Panc1 (cell line): ENCODE data around the gene DMTF1. TPM values are rescaled to one million over a fixed set of nuclear protein-coding genes. Genes with fewer than 3 reads are reported as not detected.

Experiments used
- ATAC-seq: fragments of 200-7000 bp; cut with Tn5 transposase; 2 replicates; pipeline ENCODE4 v1.9.1; 2020; ENCODE audit warnings: mild to moderate bottlenecking, moderate library complexity
- BruUV-seq: library from RNA; stranded (reverse); fragments of 400-500 nt; replicated peaks from 2 replicates; lab custom pipeline; 2021; lab: Mats Ljungman, UMichigan
- CTCF ChIA-PET: fragments of 300-600 bp; sonication (Branson Sonifier 250); formaldehyde crosslinking; loops from one replicate; lab custom pipeline; 2022; ENCODE audit warnings: antibody characterized with exemption; lab: Charles Lee
- POLR2A ChIA-PET: fragments of 300-600 bp; sonication (Branson Sonifier 250); formaldehyde crosslinking; loops from one replicate; lab custom pipeline; 2022; ENCODE audit warnings: antibody characterized with exemption; lab: Charles Lee
- DNase-seq: peaks from one replicate; pipeline ENCODE4 v3.0.0-alpha.2; 2010; ENCODE audit warnings: low read depth, low spot score
- H3K27ac ChIP-seq: 2 replicates; pipeline ENCODE4 v1.5.1; 2011; ENCODE audit warnings: mild to moderate bottlenecking, low read length, inconsistent platforms
- H3K27me3 ChIP-seq: fragments of 200-500 bp; sonication (Bioruptor generic); 2 replicates; pipeline ENCODE4 v1.6.0; 2014; ENCODE audit warnings: low read length, inconsistent platforms; ENCODE audit not compliant: control insufficient read depth, insufficient read depth
- H3K36me3 ChIP-seq: fragments of 200-500 bp; sonication (Bioruptor generic); 2 replicates; pipeline ENCODE4 v1.5.1; 2014; ENCODE audit warnings: inconsistent platforms, mild to moderate bottlenecking, low read length, moderate library complexity; ENCODE audit not compliant: control insufficient read depth, insufficient read depth
- H3K4me1 ChIP-seq: 2 replicates; pipeline ENCODE4 v1.5.1; 2011; ENCODE audit warnings: inconsistent platforms, mild to moderate bottlenecking, low read length, moderate library complexity; ENCODE audit not compliant: control insufficient read depth, insufficient read depth
- H3K4me3 ChIP-seq, 2 experiments: 2 replicates each; pipeline ENCODE4 v1.5.1; 2011 to 2012; ENCODE audit warnings: low read depth in 2 of 2, low read length in 2 of 2, mild to moderate bottlenecking in 2 of 2, inconsistent platforms in 1 of 2, moderate library complexity in 1 of 2
- H3K9me3 ChIP-seq: fragments of 200-500 bp; sonication (Bioruptor generic); 2 replicates; pipeline ENCODE4 v1.5.1; 2014; ENCODE audit warnings: low read depth, mild to moderate bottlenecking, inconsistent platforms, low read length, moderate library complexity; ENCODE audit not compliant: control insufficient read depth, insufficient read depth
- CTCF ChIP-seq: fragments of 450-650 bp; IDR thresholded peaks from 2 replicates; pipeline ENCODE4 v1.5.1; 2017; ENCODE audit warnings: mild to moderate bottlenecking
- POLR2AphosphoS5 ChIP-seq: IDR thresholded peaks from 2 replicates; pipeline ENCODE4 v1.6.1; 2012; ENCODE audit warnings: mild to moderate bottlenecking, low read depth, low read length, moderate library complexity
- REST ChIP-seq, 2 experiments: IDR thresholded peaks; 2 replicates each; pipeline ENCODE4 v1.6.1; 2011 to 2012; ENCODE audit warnings: low read depth in 2 of 2, control low read depth in 1 of 2, low read length in 1 of 2, mild to moderate bottlenecking in 1 of 2, moderate library complexity in 1 of 2; ENCODE audit not compliant: insufficient read depth in 1 of 2
- SIN3A ChIP-seq: IDR thresholded peaks from 2 replicates; pipeline ENCODE4 v1.6.1; 2012; ENCODE audit warnings: low read depth, mild to moderate bottlenecking, low read length, moderate library complexity, borderline replicate concordance; ENCODE audit not compliant: insufficient read depth
- TCF7L2 ChIP-seq: IDR thresholded peaks from 2 replicates; pipeline ENCODE4 v1.6.1; 2011; ENCODE audit warnings: mild to moderate bottlenecking, low read depth, low read length, inconsistent platforms
- in situ Hi-C: cut with HindIII; loops from 2 replicates; pipeline ENCODE4 v1.10.0; 2016; ENCODE audit warnings: low sequenced_read_pairs, low pct_unique_long_range_greater_than_20kb
- intact Hi-C: fragments of 100-400 bp; cut with micrococcal nuclease; formaldehyde crosslinking; loops from one replicate; pipeline ENCODE4 v1.10.0; 2022; ENCODE audit not compliant: unreplicated experiment
- total RNA-seq: library from RNA; stranded (reverse); gene quantifications from one replicate; pipeline ENCODE4 v1.2.1, GENCODE V29; 2021; ENCODE audit not compliant: unreplicated experiment

The DMTF1 gene
- total RNA-seq, 1 experiment from 2014 or later: 54.0 TPM

DNA sequence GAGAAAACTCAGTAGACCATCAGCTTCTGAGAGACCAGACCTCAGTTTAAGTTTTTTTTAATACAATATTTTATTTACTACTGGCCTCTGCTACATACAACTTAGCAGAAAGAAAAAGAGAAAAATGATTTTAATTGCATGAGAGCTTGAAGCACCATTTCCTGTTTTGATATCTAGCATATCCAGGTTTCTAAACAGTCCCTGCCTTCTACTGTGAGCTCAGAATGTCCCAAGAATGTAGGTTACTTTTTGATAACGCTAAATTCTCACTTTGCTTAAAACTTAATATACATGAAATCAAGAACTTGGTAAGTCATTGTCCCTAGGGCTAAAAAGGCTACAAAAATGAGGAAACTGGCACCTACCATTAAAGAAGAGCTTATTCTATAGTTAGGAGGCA is 60.2 kb downstream of the DMTF1 start:
- in situ Hi-C loops: no loop called here
- DNase-seq: no peak
- no TSS peak for BruUV-seq
- Histone ChIP-seq H3K9me3 (no peaks in the 10 kb centered on the region), H3K4me3 (no peak overlapping the region), H3K27me3 (no peaks in the 10 kb centered on the region), H3K4me1 (no peaks in the 10 kb centered on the region), H3K36me3 (no peaks in the 10 kb centered on the region), H3K27ac (no peak overlapping the region)
- CTCF ChIA-PET: no interaction called here
- no peak for ATAC-seq
- intact Hi-C loops: no loop called here
- POLR2A ChIA-PET: no interaction called here
- TF ChIP-seq POLR2AphosphoS5: no peak
- TF ChIP-seq SIN3A: no peak
- TF ChIP-seq CTCF: no peak
- no peak for TF ChIP-seq REST (IDR thresholded peaks at IDR 0.05; ENCODE audit: insufficient read depth in 1 of 2, low read depth in 2 of 2, low read length in 1 of 2)
- TF ChIP-seq TCF7L2: no peak

GRCh38 chr7:87213252-87213651 is 61.0 kb downstream of the DMTF1 start:
- no peak for ATAC-seq
- TF ChIP-seq TCF7L2 (no peak), SIN3A (no peak), CTCF (no peak), REST (IDR thresholded peaks at IDR 0.05; ENCODE audit: insufficient read depth in 1 of 2, low read depth in 2 of 2, low read length in 1 of 2) (no peak), POLR2AphosphoS5 (no peak)
- H3K4me1 ChIP-seq: peaks cover 3% of the 10 kb centered on the region
- H3K4me3 ChIP-seq: no peak overlapping the region
- no peak overlapping the region for H3K27ac ChIP-seq
- in situ Hi-C loops (no loop called here), intact Hi-C loops (no loop called here)
- no peaks in the 10 kb centered on the region for H3K9me3 ChIP-seq
- no peaks in the 10 kb centered on the region for H3K36me3 ChIP-seq
- POLR2A ChIA-PET: no interaction called here
- CTCF ChIA-PET: no interaction called here
- no peak for DNase-seq
- no TSS peak for BruUV-seq
- no peaks in the 10 kb centered on the region for H3K27me3 ChIP-seq
